Measurements from ENCODE around the gene CENPS. TPM values are rescaled to one million over a fixed set of nuclear protein-coding genes. Genes with fewer than 3 reads are reported as not detected.

The CENPS gene
- total and polyA plus RNA-seq, 9 of the 15 experiments (the other 6 are each of a cell fraction or from before 2014, with no cell fraction given): 10.2 to 36.0 (median 26.0) TPM

- TF ChIP-seq PCBP2 (IDR thresholded peaks at IDR 0.05; ENCODE audit: low read depth, low read length, poor library complexity, severe bottlenecking) (peak; percentile 32), IRF9 (tag; IDR thresholded peaks at IDR 0.05) (no peak), WHSC1 (IDR thresholded peaks at IDR 0.05; ENCODE audit: low read length) (no peak), CTCF (IDR thresholded peaks at IDR 0.05 in 2 of 3, conservative IDR thresholded peaks at IDR 0.05 in 1 of 3; ENCODE audit: insufficient read depth in 2 of 3, low read depth in 1 of 3, low read length in 3 of 3) (peak in 1 of 3 experiments; percentile 17; a peak in 2 of 6 replicates), HMGN3 (IDR thresholded peaks at IDR 0.05; ENCODE audit: borderline replicate concordance, extremely low read depth, insufficient read length, low read depth, low read length) (peak; percentile 92), RBBP5 (IDR thresholded peaks at IDR 0.05; ENCODE audit: borderline replicate concordance, insufficient read depth, low read length, poor library complexity, severe bottlenecking) (peak; percentile 87), NEUROD1 (IDR thresholded peaks at IDR 0.05; ENCODE audit: borderline replicate concordance, low read depth, low read length, partially characterized antibody) (peak; percentile 99), ZNF444 (CRISPR knock-in tag; IDR thresholded peaks at IDR 0.05) (no peak), ZNF239 (CRISPR knock-in tag; IDR thresholded peaks at IDR 0.05) (no peak), ZBTB7A (IDR thresholded peaks at IDR 0.05; ENCODE audit: borderline replicate concordance, control insufficient read depth, low read depth, low read length) (peak; percentile 64), JUNB (CRISPR knock-in tag; conservative IDR thresholded peaks at IDR 0.05) (no peak), ZNF274 (IDR thresholded peaks at IDR 0.05; ENCODE audit: borderline replicate concordance, low read depth, low read length) (no peak), ZKSCAN1 (IDR thresholded peaks at IDR 0.05; ENCODE audit: low read depth, low read length) (0 out of 2 replicates have a peak, but pooled peaks have one; percentile 9), YY1 (IDR thresholded peaks at IDR 0.05; ENCODE audit: borderline replicate concordance in 1 of 3, control insufficient read depth in 1 of 3, extremely low read depth in 1 of 3, insufficient read depth in 3 of 3, insufficient read length in 1 of 3, insufficient replicate concordance in 2 of 3, low read depth in 1 of 3, low read length in 2 of 3) (peak in 2 of 3 experiments; percentile 71 to 89), ZNF133 (CRISPR knock-in tag; IDR thresholded peaks at IDR 0.05) (no peak), ZMIZ1 (IDR thresholded peaks at IDR 0.05; ENCODE audit: low read depth in 2 of 2, low read length in 2 of 2) (peak in 1 of 2 experiments; percentile 94), ADNP (tag; IDR thresholded peaks at IDR 0.05) (no peak), U2AF1 (optimal IDR thresholded peaks at IDR 0.05; ENCODE audit: low read depth, low read length) (peak; percentile 92), ZNF184 (CRISPR knock-in tag; IDR thresholded peaks at IDR 0.05) (no peak)
Measured at GRCh38 chr1:10398734-10399443, 31.3 kb upstream of the CENPS start, which contains the start of gene PGD (continued).

Data from K562 (cell line).